GM21423 (cell line): ENCODE data around the gene ABCA2.

Experiments used
- ATAC-seq: cut with Tn5 transposase; IDR thresholded peaks from one replicate; pipeline ENCODE4 v1.9.1; 2021; ENCODE audit warnings: mild to moderate bottlenecking, moderate library complexity; ENCODE audit not compliant: unreplicated experiment

The ABCA2 gene

DNA sequence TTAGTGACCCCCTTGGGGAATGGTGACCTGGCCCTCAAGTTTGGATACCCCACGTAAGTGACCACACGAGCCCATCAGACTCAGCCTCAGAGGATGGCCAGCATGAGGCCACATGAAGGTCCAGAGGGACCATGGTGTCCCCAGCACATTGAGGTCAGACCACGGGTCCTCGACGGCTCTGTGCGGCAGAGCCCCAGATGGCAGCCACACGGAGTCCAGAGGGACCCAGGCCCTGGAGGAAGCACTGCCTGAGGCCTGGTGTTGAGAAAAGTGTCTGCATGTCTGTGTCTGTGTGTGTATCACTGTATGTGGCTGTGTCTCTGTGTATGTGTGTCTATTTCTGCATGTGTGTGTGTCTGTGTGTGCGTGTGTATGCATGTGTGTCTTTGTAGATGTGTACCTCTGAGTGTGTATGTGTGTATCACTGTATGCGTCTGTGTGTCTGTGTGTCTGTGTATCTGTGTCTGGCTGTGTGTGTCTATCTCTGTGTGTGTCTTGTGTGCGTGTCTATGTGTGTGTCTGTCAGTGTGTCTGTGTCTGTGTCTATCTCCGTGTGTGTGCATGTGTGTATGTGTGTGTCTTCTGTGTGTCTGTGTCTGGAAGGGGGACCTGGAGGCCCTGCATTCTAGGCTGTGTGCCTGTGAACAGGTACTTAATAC is 44.3 kb downstream of the ABCA2 start:
- no peak for ATAC-seq

DNA sequence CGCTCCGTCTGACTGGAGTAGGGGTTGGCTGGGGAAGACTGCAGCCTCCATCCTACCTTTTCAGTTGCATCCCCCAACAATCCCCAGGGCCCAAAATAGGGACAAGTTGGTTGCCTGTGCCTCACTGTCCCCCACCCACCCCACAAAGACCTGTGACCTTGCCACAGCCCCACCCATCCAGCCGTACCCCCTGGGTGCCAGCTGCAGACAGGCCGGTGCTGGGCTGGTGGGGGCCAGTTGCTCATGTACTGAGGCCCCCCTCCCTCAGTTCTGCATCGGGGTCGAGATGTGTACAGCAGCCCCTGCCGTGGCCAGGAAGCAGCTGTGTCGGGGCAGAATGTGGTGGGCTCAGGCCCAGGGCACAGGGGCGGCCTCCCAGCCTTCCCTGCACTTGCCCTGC is 44.9 kb downstream of the ABCA2 start:
- ATAC-seq: no peak

DNA sequence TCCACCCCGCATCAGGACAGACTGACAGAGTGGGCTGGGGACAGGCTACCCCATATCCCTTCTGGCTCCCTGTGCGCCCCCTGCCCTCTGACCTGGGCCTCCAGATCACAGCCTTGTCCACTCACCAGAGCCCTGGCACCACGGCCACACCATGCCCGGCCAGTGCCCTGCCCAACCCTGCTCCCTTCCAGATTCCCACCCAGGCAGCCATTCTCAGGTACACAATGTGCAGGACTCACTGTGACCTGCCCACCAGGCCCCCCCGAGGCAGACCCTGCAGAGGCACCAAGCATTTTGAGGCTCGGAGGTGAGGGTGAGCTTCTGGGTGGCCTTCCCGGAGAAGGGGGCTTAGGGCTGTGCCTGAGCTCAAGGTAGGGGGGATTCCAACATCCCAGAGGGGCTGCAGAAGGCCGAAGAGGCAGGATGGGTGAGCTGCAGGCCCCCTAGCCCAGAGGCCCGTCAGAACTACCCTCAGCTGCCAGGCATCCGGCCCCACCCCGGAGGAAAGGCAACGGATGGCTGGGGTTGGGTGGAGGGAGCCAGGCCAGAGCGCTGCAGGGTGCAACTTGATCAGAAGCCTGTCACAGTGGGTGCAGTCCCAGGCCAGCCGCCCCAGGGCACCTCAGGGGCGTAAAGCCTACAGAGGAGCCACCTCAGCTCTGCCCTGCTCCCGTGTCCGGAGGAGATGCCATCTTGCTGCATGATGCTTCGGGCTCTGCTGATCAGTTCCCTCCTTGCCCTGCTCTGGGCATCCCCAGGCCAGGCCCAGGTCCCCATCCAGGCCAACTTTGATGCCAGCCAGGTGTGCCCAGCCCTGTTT is 45.6 kb downstream of the ABCA2 start, which contains the start of gene LCNL1:
TSS of gene LCNL1 (plus strand) at position 762 of the 820 bp plus-strand sequence. CDS start 594 bp downstream, outside the sequence.
- no peak for ATAC-seq

DNA sequence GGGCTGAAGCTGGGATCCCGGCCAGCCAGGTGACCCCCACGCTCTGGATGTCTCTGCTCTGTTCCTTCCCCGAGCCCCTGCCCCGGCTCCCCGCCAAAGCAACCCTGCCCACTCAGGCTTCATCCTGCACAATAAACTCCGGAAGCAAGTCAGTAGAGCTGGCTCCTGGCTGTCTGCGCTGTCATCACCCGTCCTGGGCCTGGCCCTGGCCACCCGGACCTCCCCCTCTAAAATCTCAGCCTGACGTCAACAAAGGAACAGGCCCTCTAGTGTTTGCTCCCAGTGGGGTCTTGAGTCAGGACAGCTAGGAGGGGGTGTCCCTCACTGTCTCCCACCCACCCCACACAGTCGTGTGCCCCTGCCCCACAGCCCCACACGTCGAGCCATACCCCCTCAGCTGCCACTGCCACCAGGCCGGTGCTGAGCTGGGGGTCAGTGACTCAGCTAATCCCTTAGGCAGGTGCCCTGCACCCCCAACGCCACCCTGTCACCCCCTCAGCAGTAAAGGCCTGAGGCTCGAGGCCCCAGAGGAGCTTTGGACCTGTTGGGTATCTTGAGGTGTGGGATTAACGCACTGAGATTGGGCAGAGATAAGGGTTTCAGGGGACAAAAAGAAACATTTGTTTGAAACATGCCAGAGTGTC is 46.3 kb downstream of the ABCA2 start:
- ATAC-seq: no peak

DNA sequence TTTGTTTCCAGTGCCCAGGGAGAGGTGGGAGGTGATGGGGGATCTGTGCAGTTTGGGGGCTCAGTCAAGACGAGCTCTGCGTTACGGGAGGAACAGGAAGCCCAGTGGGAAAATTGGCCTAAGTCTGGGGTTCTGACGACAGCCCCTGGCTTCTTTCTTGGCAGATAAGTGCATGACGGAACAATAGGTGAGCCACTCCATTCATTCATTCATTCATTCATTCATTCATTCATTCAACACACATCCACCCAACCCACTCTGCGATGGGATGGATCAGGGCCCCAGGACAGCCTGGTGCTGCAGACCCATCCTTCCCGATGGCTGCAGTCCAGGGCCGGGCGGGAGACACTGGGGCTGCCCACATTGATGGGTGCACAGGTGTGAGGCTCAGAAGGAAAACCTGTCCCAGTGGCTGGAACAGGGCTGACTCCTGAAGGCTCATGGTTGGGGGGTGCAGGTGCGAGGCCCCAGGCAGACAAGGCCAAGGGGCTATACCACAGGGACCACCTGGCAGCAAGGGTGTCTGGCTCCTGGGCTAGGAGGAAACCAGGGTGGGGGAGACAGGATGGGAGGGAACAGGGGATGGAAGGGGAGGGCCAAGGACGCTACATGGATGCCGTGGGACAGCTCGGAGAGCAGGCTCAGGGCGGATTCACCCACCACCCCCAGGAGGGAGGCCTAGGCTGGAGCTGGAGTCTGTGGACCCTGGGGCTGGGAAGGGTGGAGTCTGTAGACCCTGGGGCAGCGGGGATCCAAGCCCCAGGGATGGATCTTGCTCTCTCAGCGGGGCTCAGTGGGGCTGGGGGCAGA is 47.2 kb downstream of the ABCA2 start:
- no peak for ATAC-seq

DNA sequence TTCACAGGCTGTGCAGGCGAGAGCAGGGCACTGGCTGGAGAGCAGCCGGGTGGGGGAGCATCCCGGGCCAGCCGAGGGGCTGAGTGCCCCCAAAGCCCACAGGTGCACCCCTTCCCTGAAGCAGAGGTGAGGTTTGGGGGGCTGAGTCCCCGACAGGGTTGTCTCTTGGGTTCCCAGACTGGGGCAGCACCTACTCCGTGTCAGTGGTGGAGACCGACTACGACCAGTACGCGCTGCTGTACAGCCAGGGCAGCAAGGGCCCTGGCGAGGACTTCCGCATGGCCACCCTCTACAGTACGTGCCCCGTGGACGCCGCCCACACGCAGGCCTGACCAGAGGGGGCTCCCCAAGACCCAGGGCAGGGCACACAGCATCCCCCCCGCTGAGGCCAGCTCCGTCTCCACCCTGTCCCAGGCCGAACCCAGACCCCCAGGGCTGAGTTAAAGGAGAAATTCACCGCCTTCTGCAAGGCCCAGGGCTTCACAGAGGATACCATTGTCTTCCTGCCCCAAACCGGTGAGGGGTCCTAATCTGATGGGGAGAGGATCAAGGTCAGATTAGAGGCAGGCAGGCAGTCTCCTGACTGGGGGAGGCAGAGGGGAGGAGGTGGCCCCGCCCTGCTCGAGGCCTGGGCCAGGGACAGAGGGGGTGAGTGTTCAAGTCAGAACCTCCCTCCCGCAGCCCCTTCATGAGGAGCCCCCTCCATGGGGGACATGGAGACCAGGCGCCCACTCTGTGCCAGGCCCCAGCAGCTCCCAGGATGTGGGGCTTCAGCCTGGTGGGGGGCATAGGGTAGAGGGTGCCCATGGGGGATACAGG is 48.1 kb downstream of the ABCA2 start:
- no peak for ATAC-seq

- ATAC-seq: no peak
Observed at GRCh38 chr9:136978865-136979544, 49.0 kb downstream of the ABCA2 start.

DNA sequence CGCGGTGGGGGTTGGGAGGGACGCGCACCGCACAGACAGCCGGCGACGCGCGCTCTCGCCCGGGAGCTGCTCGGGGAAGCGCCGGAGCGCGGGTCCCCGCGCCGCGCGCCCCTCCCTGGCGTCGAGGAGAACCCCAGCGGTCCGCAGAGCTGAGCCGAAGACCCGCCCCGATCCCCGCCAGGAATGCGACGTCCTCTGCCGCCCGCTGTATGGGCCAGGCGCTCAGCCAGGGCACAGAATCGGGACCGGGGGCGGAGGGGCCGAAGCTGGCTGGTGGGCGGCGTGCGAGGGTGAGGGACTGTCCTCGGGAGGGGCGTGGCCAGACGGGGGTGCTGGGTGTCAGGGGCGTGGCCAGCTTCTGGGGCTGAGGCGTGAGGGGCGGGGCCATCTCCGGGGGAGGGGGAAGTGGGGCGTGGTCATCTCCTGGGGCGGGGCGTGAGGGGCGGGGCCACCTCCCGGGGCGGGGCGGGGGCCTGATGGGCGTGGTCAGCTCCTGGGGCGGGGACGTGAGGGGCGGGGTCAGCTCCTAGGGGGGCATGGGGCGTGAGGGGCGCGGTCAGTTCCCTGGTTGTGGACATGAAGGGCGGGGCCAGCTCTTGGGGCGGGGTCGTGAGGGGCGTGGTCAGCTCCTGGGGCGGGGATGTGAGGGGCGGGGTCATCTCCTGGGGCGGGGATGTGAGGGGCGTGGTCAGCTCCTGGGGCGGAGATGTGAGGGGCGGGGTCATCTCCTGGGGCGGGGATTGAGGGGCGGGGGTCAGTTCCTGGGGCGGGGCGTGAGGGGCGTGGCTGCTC is 49.8 kb downstream of the ABCA2 start:
- ATAC-seq: no peak

- no peak for ATAC-seq
Observed at GRCh38 chr9:136977649-136978072, 50.4 kb downstream of the ABCA2 start.

DNA sequence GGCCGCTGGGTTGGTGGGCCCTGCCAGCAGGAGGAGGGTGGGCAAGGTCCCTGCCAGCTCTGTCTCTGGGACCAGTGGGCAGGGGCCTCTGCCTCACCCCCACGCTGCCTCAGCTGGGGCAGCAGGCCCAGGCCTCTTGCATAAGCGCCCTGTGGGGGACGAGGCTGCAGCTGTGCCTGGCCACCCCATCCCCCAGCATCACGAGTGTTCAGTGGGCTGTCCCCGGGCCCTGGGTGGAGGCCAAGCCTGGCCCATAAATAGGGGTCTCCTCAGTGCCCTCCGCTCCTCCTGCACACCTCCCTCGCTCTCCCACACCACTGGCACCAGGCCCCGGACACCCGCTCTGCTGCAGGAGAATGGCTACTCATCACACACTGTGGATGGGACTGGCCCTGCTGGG is 50.8 kb downstream of the ABCA2 start, which contains the start of gene PTGDS:
TSS of gene PTGDS (plus strand) at position 282 of the 400 bp plus-strand sequence. CDS start at position 357, 75 bp downstream.
- no peak for ATAC-seq

- ATAC-seq: no peak
Observed at GRCh38 chr9:136975644-136976043, 52.4 kb downstream of the ABCA2 start.

GRCh38 chr9:136974817-136975535 is 53.1 kb downstream of the ABCA2 start:
- no peak for ATAC-seq

- no peak for ATAC-seq
Observed at GRCh38 chr9:136973618-136974617, 54.1 kb downstream of the ABCA2 start.

DNA sequence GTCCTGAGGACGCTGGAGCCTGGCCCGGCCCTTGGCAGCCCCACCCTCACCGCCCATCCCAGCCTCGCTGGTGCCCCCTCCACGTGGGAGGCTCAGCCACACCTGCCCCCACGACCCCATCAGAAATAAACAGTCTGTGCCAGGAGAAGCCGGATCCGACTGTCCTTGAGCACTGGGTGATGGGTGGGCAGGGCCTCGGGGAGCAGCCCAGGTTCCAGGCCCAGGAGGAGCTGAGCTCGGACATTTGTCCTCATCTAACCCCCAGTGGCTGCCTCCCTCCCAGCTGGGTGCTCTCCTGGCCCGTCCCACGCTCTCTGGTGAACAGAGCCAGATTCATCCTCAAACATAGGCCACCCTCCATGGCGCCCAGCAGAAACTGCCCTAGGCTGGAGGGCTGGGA is 55.3 kb downstream of the ABCA2 start:
- ATAC-seq: no peak

DNA sequence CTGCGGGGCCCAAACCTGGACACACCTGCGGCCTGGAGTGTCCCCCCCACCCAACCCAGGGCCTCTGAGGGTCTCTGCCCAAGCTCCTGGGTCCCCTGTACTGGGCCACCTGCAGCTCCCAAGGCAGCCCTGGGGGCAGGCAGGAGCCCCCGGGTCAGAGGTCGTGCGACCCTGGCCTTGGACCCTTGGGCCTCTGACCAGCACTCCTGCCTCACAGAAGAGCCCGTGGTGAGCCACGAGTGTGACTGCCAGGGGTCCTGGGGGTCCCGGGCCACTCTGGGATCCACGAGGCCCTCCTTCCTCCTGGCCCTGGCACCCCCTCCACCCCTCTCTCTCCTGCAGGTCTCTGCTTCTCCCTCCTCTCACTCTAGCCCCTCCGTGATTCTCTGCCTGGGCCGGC is 55.7 kb downstream of the ABCA2 start:
- no peak for ATAC-seq

DNA sequence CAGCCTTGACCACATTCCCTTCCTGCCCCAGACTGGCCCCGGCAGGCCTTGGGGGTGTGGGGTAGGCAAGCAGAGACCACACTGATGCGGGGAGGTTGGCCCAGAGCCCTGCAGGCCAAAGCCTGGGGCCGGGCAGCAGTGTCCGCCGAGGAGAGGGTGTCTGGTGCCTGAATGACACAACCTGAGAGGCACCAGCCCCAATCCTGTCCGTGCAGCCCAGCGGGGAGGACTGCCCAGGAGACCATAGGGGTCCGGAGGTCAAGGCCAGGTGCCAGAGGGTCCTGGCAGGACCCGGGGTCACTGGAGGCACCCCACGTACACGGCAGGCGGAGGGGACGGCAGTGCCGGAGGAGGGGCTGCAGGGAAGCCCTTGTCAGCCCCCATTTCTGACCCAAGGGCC is 56.3 kb downstream of the ABCA2 start:
- ATAC-seq: no peak

DNA sequence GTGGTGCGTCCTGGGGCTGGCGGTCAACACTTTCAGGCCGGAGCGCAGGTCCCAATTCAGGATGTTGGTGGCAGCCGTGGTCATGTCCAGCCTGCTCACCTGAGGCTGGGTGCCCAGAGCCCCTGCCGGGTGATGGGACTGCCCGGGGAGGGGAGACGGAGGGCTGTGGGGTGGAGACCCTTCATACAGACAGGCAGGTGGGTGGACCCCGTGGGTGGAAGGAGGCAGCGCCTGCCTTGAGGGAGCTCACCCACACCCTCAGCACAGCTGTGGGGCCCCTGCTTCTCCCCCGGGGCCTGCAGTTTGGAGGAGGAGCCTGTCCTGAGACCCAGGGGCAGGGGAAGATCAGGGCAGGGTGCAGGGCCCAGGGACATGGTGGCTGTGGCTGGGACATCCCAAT is 57.7 kb downstream of the ABCA2 start:
- no peak for ATAC-seq
